ENCODE data around the gene RBMS1.

DNA sequence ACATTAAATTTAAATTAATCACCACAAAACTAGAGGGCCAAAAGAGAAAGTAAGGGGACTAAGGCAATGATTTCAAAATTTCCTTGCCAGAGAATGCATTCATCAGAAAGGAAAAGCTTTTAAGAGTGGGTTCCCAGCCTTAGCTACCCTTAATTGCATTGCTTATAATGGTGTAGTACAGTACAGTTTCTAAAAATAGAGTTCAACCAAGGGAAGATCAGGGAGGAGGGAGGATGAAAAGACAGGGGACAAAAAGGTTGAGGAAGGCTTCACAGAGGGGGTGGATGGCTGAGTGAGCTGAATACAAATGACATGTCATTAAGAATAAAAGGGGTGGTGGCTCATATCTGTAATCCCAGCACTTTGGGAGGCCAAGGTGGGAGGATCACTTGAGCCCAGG, 119.9 kb downstream of the RBMS1 start:
- TF ChIP-seq, protein P1, sequence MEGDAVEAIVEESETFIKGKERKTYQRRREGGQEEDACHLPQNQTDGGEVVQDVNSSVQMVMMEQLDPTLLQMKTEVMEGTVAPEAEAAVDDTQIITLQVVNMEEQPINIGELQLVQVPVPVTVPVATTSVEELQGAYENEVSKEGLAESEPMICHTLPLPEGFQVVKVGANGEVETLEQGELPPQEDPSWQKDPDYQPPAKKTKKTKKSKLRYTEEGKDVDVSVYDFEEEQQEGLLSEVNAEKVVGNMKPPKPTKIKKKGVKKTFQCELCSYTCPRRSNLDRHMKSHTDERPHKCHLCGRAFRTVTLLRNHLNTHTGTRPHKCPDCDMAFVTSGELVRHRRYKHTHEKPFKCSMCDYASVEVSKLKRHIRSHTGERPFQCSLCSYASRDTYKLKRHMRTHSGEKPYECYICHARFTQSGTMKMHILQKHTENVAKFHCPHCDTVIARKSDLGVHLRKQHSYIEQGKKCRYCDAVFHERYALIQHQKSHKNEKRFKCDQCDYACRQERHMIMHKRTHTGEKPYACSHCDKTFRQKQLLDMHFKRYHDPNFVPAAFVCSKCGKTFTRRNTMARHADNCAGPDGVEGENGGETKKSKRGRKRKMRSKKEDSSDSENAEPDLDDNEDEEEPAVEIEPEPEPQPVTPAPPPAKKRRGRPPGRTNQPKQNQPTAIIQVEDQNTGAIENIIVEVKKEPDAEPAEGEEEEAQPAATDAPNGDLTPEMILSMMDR (IDR thresholded peaks at IDR 0.05), result no peak
- TF ChIP-seq POLR2A (IDR thresholded peaks at IDR 0.05), result no peak

Measured in esophagus squamous epithelium (tissue), 4 donors.